Keratinocyte (primary cell): ENCODE data around the gene CUL1. TPM values are rescaled to one million over a fixed set of nuclear protein-coding genes. Genes with fewer than 3 reads are reported as not detected.

Experiments used
- DNase-seq: peaks from one replicate; pipeline ENCODE4 v3.0.0-alpha.2; 2011; ENCODE audit warnings: low read depth, missing footprints, low spot score
- FAIRE-seq: peaks from 2 replicates; lab custom pipeline; 2011; peaks lifted over from hg19 to GRCh38; lab: Jason Lieb, UNC
- H2AFZ ChIP-seq: 2 replicates; pipeline ENCODE4 v1.6.0; 2012; ENCODE audit warnings: low read length, control low read depth, inconsistent platforms; ENCODE audit not compliant: control insufficient read depth
- H3K27ac ChIP-seq: 2 replicates; pipeline ENCODE4 v1.5.1; 2011; ENCODE audit warnings: low read length; ENCODE audit not compliant: control insufficient read depth, insufficient read depth
- H3K27me3 ChIP-seq: 3 replicates; pipeline ENCODE4 v1.6.0; 2011; ENCODE audit warnings: low read length; ENCODE audit not compliant: control insufficient read depth, insufficient read depth; ENCODE audit errors: extremely low read depth
- H3K36me3 ChIP-seq, 2 experiments: 2 replicates in 1 of 2; 3 replicates in 1 of 2; pipeline ENCODE4 v1.5.1; 2011; ENCODE audit warnings: low read length in 2 of 2, mild to moderate bottlenecking in 1 of 2; ENCODE audit not compliant: control insufficient read depth in 2 of 2, insufficient read depth in 2 of 2; ENCODE audit errors: extremely low read depth in 1 of 2
- H3K4me1 ChIP-seq: 3 replicates; pipeline ENCODE4 v1.5.1; 2011; ENCODE audit warnings: low read length; ENCODE audit not compliant: control insufficient read depth, insufficient read depth; ENCODE audit errors: extremely low read depth
- H3K4me2 ChIP-seq: 3 replicates; pipeline ENCODE4 v1.6.0; 2011; ENCODE audit warnings: low read depth, low read length; ENCODE audit not compliant: control insufficient read depth, insufficient read depth; ENCODE audit errors: extremely low read depth
- H3K4me3 ChIP-seq, 3 experiments: fragments of 200-600 bp in 1 of 3; sonication (generic) in 1 of 3; 2 replicates in 2 of 3; 3 replicates in 1 of 3; pipeline ENCODE4 v1.5.1; 2011 to 2016; ENCODE audit warnings: low read length in 3 of 3, mild to moderate bottlenecking in 3 of 3, control low read depth in 2 of 3, inconsistent platforms in 1 of 3, low read depth in 1 of 3, mixed read lengths in 1 of 3, mixed run types in 1 of 3, moderate library complexity in 1 of 3; ENCODE audit not compliant: control insufficient read depth in 2 of 3, insufficient read depth in 2 of 3; ENCODE audit errors: extremely low read depth in 1 of 3
- H3K79me2 ChIP-seq: 2 replicates; pipeline ENCODE4 v1.6.0; 2012; ENCODE audit warnings: low read length; ENCODE audit not compliant: control insufficient read depth, insufficient read depth
- H3K9ac ChIP-seq: 3 replicates; pipeline ENCODE4 v1.6.0; 2011; ENCODE audit warnings: low read length; ENCODE audit not compliant: control insufficient read depth, insufficient read depth; ENCODE audit errors: extremely low read depth
- H3K9me1 ChIP-seq: 3 replicates; pipeline ENCODE4 v1.6.0; 2011; ENCODE audit warnings: low read length; ENCODE audit not compliant: control insufficient read depth, insufficient read depth; ENCODE audit errors: extremely low read depth
- H3K9me3 ChIP-seq: 2 replicates; pipeline ENCODE4 v1.5.1; 2012; ENCODE audit warnings: low read depth, low read length; ENCODE audit not compliant: control insufficient read depth
- H4K20me1 ChIP-seq: 3 replicates; pipeline ENCODE4 v1.6.0; 2011; ENCODE audit warnings: low read length; ENCODE audit not compliant: control insufficient read depth, insufficient read depth; ENCODE audit errors: extremely low read depth
- CTCF ChIP-seq, 3 experiments: IDR thresholded peaks in 1 of 3; conservative IDR thresholded peaks in 1 of 3; optimal IDR thresholded peaks in 1 of 3; 2 replicates in 2 of 3; 3 replicates in 1 of 3; pipeline versions ENCODE3 to v1.5.1; 2011; ENCODE audit warnings: low read length in 3 of 3, mild to moderate bottlenecking in 3 of 3, moderate library complexity in 2 of 3, control low read depth in 1 of 3, inconsistent platforms in 1 of 3; ENCODE audit not compliant: insufficient read depth in 2 of 3; ENCODE audit errors: extremely low read depth in 1 of 3
- EZH2 ChIP-seq: IDR thresholded peaks from one replicate; pipeline ENCODE4 v1.6.1; 2012; ENCODE audit warnings: inconsistent platforms, mild to moderate bottlenecking, low read length, moderate library complexity
- dilution Hi-C: fragments of 300-500 bp; cut with MboI; formaldehyde crosslinking; loops from one replicate; pipeline ENCODE4 v1.7.0; 2020; ENCODE audit warnings: low sequenced_read_pairs; ENCODE audit not compliant: extremely low pct_ligation_motif_present
- polyA plus RNA-seq, 5 experiments: library from polyadenylated mRNA; depleted of rRNA in 3 of 5; stranded (reverse) in 3 of 5; stranded (forward) in 1 of 5; unstranded in 1 of 5; fragments of >200 nt; gene quantifications; 1 replicate in 1 of 5; 2 replicates in 3 of 5; 3 replicates in 1 of 5; pipeline versions ENCODE4 v1.2.1 to v1.2.3, GENCODE V29; 2011 to 2012; ENCODE audit warnings: missing spikeins in 2 of 5, low read depth in 1 of 5, low replicate concordance in 1 of 5

The CUL1 gene
- polyA plus RNA-seq, 1 donor (not counting 4 experiments of a cell fraction or from before 2014, with no cell fraction given): 55.4 TPM

DNA sequence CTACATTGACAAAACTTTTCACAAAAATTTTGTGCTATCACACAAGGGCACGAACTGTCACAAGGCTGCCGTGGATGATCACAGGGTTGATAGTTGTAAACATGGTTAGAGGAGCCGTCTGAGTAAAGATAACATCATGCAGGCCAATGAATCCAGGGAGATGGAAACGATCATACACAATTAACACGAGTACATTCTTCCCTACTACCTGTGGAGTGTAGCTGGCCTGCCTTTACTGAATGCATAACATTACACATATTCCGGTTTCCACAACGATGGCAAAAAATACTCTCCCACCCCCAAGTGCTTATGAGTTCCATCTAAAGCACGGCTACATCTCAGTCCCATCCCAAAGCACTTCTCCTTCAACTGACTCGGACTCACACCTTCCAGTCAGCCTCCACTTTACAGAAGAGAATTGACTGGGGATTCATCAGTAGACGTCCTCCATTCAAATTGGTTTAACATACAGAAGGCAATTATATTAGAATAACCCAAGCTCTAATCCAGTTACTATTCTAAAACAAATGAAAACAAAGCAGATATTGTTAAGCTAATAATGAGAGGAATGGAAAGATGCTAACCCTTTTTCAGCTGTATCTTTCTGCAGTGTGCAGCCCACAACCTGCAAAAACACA, 116.3 kb downstream of the CUL1 start:
- no peaks in the 10 kb centered on the region for H3K9me1 ChIP-seq
- no peak overlapping the region for H3K27ac ChIP-seq
- H3K4me3 ChIP-seq: no peak overlapping the region
- H4K20me1 ChIP-seq: no peaks in the 10 kb centered on the region
- no peak for DNase-seq
- TF ChIP-seq CTCF (optimal IDR thresholded peaks at IDR 0.05 in 1 of 3, IDR thresholded peaks at IDR 0.05 in 1 of 3, conservative IDR thresholded peaks at IDR 0.05 in 1 of 3; ENCODE audit: extremely low read depth in 1 of 3, insufficient read depth in 2 of 3, low read length in 3 of 3) (no peak), EZH2 (no peak)
- peaks cover 5 to 21% of the 10 kb centered on the region in 2 experiments for H3K36me3 ChIP-seq
- no peak overlapping the region for H3K4me2 ChIP-seq
- no peaks in the 10 kb centered on the region for H3K9me3 ChIP-seq
- no peak overlapping the region for H2AFZ ChIP-seq
- dilution Hi-C loops: no loop called here
- H3K9ac ChIP-seq: no peak overlapping the region
- no peaks in the 10 kb centered on the region for H3K27me3 ChIP-seq
- no peak for FAIRE-seq
- no peaks in the 10 kb centered on the region for H3K79me2 ChIP-seq
- H3K4me1 ChIP-seq: peaks cover 2% of the 10 kb centered on the region

GRCh38 chr7:148815612-148816011, 116.9 kb downstream of the CUL1 start:
- H3K4me2 ChIP-seq: no peak overlapping the region
- peaks cover 4% of the 10 kb centered on the region for H3K4me1 ChIP-seq
- no peaks in the 10 kb centered on the region for H3K9me3 ChIP-seq
- no peak overlapping the region for H3K9ac ChIP-seq
- no peak for FAIRE-seq
- H3K79me2 ChIP-seq: no peaks in the 10 kb centered on the region
- no peaks in the 10 kb centered on the region for H4K20me1 ChIP-seq
- H3K27me3 ChIP-seq: no peaks in the 10 kb centered on the region
- no peak for DNase-seq
- no peaks in the 10 kb centered on the region for H3K9me1 ChIP-seq
- dilution Hi-C loops: no loop called here
- H3K4me3 ChIP-seq: no peak overlapping the region
- TF ChIP-seq CTCF (optimal IDR thresholded peaks at IDR 0.05 in 1 of 3, IDR thresholded peaks at IDR 0.05 in 1 of 3, conservative IDR thresholded peaks at IDR 0.05 in 1 of 3; ENCODE audit: extremely low read depth in 1 of 3, insufficient read depth in 2 of 3, low read length in 3 of 3) (no peak), EZH2 (no peak)
- no peak overlapping the region for H2AFZ ChIP-seq
- H3K27ac ChIP-seq: no peak overlapping the region
- peaks cover 5 to 19% of the 10 kb centered on the region in 2 experiments for H3K36me3 ChIP-seq
